MM.1S (cell line): ENCODE data around the gene UCN2.

Experiments used
- CTCF ChIP-seq: fragments of 300-600 bp; sonication (generic); IDR thresholded peaks from 2 replicates; pipeline ENCODE4 v1.5.1; 2016; ENCODE audit warnings: antibody characterized with exemption, low read length, mixed read lengths
- EZH2 ChIP-seq: fragments of 300-600 bp; sonication (generic); optimal IDR thresholded peaks from 2 replicates; pipeline ENCODE3; 2017; ENCODE audit warnings: low read depth, mild to moderate bottlenecking, antibody characterized with exemption, low read length, mixed read lengths
- EZH2phosphoT487 ChIP-seq: fragments of 300-600 bp; sonication (generic); IDR thresholded peaks from 2 replicates; pipeline ENCODE4 v1.6.1; 2018; ENCODE audit warnings: antibody characterized with exemption, low read length

GRCh38 chr3:48588230-48588629 is 24.6 kb upstream of the UCN2 start:
- TF ChIP-seq CTCF, result no peak
- no peak for TF ChIP-seq EZH2phosphoT487
- no peak for TF ChIP-seq EZH2
